Endothelial cell (in vitro differentiated cells): Measurements from ENCODE around the gene EPSTI1. TPM values are rescaled to one million over a fixed set of nuclear protein-coding genes. Genes with fewer than 3 reads are reported as not detected.

Experiments
- DNase-seq: peaks from one replicate; pipeline ENCODE4 v3.0.0; 2021; ENCODE audit warnings: low spot score
- H3K27ac Mint-ChIP-seq: one replicate; pipeline ENCODE4 v1.8.0; 2021; ENCODE audit warnings: mixed read lengths, inconsistent platforms; ENCODE audit not compliant: unreplicated experiment
- H3K27me3 Mint-ChIP-seq: one replicate; pipeline ENCODE4 v1.8.0; 2021; ENCODE audit warnings: mild to moderate bottlenecking, moderate library complexity, mixed read lengths, inconsistent platforms; ENCODE audit not compliant: unreplicated experiment
- H3K36me3 Mint-ChIP-seq: one replicate; pipeline ENCODE4 v1.8.0; 2021; ENCODE audit warnings: mild to moderate bottlenecking, low read depth, mixed read lengths, inconsistent platforms; ENCODE audit not compliant: unreplicated experiment
- H3K4me1 Mint-ChIP-seq: one replicate; pipeline ENCODE4 v1.8.0; 2021; ENCODE audit warnings: mild to moderate bottlenecking, mixed read lengths, inconsistent platforms; ENCODE audit not compliant: unreplicated experiment
- H3K4me3 Mint-ChIP-seq: one replicate; pipeline ENCODE4 v1.8.0; 2021; ENCODE audit warnings: mild to moderate bottlenecking, mixed read lengths, inconsistent platforms; ENCODE audit not compliant: unreplicated experiment
- H3K9me3 Mint-ChIP-seq: one replicate; pipeline ENCODE4 v1.8.0; 2021; ENCODE audit warnings: mixed read lengths, inconsistent platforms; ENCODE audit not compliant: unreplicated experiment
- CTCF ChIP-seq: fragments of 200-600 bp; sonication (generic); IDR thresholded peaks from one replicate; pipeline ENCODE4 v1.5.0; 2021; ENCODE audit warnings: antibody characterized with exemption; ENCODE audit not compliant: unreplicated experiment
- total RNA-seq: library from RNA; stranded (reverse); fragmentation: NEBNext Ultra II Directional; extraction: Animal tissue kit (Norgen Biotek cat#: 25700); gene quantifications from one replicate; pipeline ENCODE4 v1.2.1, GENCODE V29; 2021; ENCODE audit not compliant: unreplicated experiment

EPSTI1 gene
- total RNA-seq, 1 donor from 2014 or later = 0.77 TPM

GRCh38 chr13:42984691-42985090 lies 7.3 kb downstream of the EPSTI1 start:
- no peak for DNase-seq
- H3K4me3 Mint-ChIP-seq = no peak overlapping the region
- no peaks in the 10 kb centered on the region for H3K9me3 Mint-ChIP-seq
- H3K4me1 Mint-ChIP-seq = no peaks in the 10 kb centered on the region
- H3K27me3 Mint-ChIP-seq = peaks cover 2% of the 10 kb centered on the region
- no peaks in the 10 kb centered on the region for H3K36me3 Mint-ChIP-seq
- TF ChIP-seq CTCF = no peak
- H3K27ac Mint-ChIP-seq = no peak overlapping the region

GRCh38 chr13:42984026-42984425 lies 8.0 kb downstream of the EPSTI1 start:
- H3K27ac Mint-ChIP-seq = no peak overlapping the region
- no peaks in the 10 kb centered on the region for H3K36me3 Mint-ChIP-seq
- H3K4me3 Mint-ChIP-seq = no peak overlapping the region
- H3K4me1 Mint-ChIP-seq = no peaks in the 10 kb centered on the region
- no peaks in the 10 kb centered on the region for H3K27me3 Mint-ChIP-seq
- TF ChIP-seq CTCF = no peak
- H3K9me3 Mint-ChIP-seq = no peaks in the 10 kb centered on the region
- DNase-seq = no peak

- H3K4me1 Mint-ChIP-seq = no peaks in the 10 kb centered on the region
- no peaks in the 10 kb centered on the region for H3K36me3 Mint-ChIP-seq
- no peak overlapping the region for H3K4me3 Mint-ChIP-seq
- no peaks in the 10 kb centered on the region for H3K27me3 Mint-ChIP-seq
- no peak for DNase-seq
- no peak for TF ChIP-seq CTCF
- no peaks in the 10 kb centered on the region for H3K9me3 Mint-ChIP-seq
- no peak overlapping the region for H3K27ac Mint-ChIP-seq
Measured at GRCh38 chr13:42981853-42982252, 10.2 kb downstream of the EPSTI1 start.

- H3K4me1 Mint-ChIP-seq = no peaks in the 10 kb centered on the region
Measured at GRCh38 chr13:42981317-42981716, 10.7 kb downstream of the EPSTI1 start.

GRCh38 chr13:42977219-42977659 lies 14.8 kb downstream of the EPSTI1 start:
- Mint-ChIP-seq H3K9me3 (no peaks in the 10 kb centered on the region), H3K36me3 (no peaks in the 10 kb centered on the region), H3K4me3 (no peak overlapping the region), H3K27ac (no peak overlapping the region), H3K27me3 (no peaks in the 10 kb centered on the region), H3K4me1 (no peaks in the 10 kb centered on the region)
- TF ChIP-seq CTCF = no peak
- no peak for DNase-seq

More at GRCh38 chr13:42981317-42981716, 10.7 kb downstream of the EPSTI1 start:
- Mint-ChIP-seq H3K27me3 (no peaks in the 10 kb centered on the region), H3K36me3 (no peaks in the 10 kb centered on the region), H3K27ac (no peak overlapping the region), H3K9me3 (no peaks in the 10 kb centered on the region), H3K4me3 (no peak overlapping the region)
- no peak for TF ChIP-seq CTCF
- no peak for DNase-seq
